Measurements from ENCODE around the gene DISP2.

DISP2 gene

DNA sequence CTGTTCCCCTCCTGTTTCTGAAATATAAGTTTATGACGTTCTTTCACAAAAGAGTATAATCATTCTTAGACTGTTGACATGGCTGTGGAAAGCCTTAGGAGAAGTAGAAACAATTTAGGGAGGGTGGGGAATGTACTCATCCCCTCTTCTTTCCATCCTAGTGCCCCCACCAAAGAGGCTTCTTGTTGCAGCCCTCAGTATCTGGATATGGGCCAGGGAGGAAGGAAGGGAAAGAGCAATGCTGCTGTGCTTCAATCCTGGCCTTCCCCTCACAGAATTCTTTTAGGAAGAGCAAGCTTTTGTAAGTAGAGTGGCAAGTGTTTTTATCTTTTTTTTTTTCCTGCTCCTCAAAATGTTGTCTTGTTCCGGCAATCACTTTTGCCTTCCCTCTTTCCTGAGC, 32.8 kb upstream of the DISP2 start:
- Histone ChIP-seq H3K4me2 (ENCODE audit: low read depth, low read length, poor library complexity, severe bottlenecking) (peak overlapping the region; percentile 52), H3K79me2 (ENCODE audit: insufficient read depth, low read length) (no peaks in the 10 kb centered on the region), H3K9ac (ENCODE audit: low read length) (no peak overlapping the region), H3K9me3 (ENCODE audit: insufficient read depth, low read length) (no peaks in the 10 kb centered on the region), H3F3A (ENCODE audit: insufficient read depth) (no peaks in the 10 kb centered on the region), H2AFZ (ENCODE audit: low read depth, low read length, severe bottlenecking) (no peak overlapping the region), H3K36me3 (ENCODE audit: low read length) (no peaks in the 10 kb centered on the region), H3K4me3 (ENCODE audit: insufficient read depth, low read length, poor library complexity, severe bottlenecking) (no peak overlapping the region), H4K20me1 (ENCODE audit: low read depth, low read length) (no peaks in the 10 kb centered on the region), H3K9me2 (replicated peaks; ENCODE audit: insufficient read depth, low read length) (no peaks in the 10 kb centered on the region), H3K27me3 (ENCODE audit: low read length) (no peaks in the 10 kb centered on the region), H3K27ac (ENCODE audit: low read depth, low read length) (no peak overlapping the region)
- TF ChIP-seq EZH2phosphoT487 (conservative IDR thresholded peaks at IDR 0.05; ENCODE audit: low read length) (no peak), CTCF (IDR thresholded peaks at IDR 0.05; ENCODE audit: insufficient read depth, low read length, poor library complexity, severe bottlenecking) (no peak)

GRCh38 chr15:40325700-40326099, 32.3 kb upstream of the DISP2 start:
- H3K4me2 ChIP-seq (ENCODE audit: low read depth, low read length, poor library complexity, severe bottlenecking), result no peak overlapping the region
- H3K9ac ChIP-seq (ENCODE audit: low read length), result no peak overlapping the region
- H3K9me3 ChIP-seq (ENCODE audit: insufficient read depth, low read length), result no peaks in the 10 kb centered on the region
- no peaks in the 10 kb centered on the region for H3K36me3 ChIP-seq (ENCODE audit: low read length)
- no peak overlapping the region for H2AFZ ChIP-seq (ENCODE audit: low read depth, low read length, severe bottlenecking)
- H3K4me3 ChIP-seq (ENCODE audit: insufficient read depth, low read length, poor library complexity, severe bottlenecking), result no peak overlapping the region
- H4K20me1 ChIP-seq (ENCODE audit: low read depth, low read length), result no peaks in the 10 kb centered on the region
- no peak overlapping the region for H3K27ac ChIP-seq (ENCODE audit: low read depth, low read length)
- H3K79me2 ChIP-seq (ENCODE audit: insufficient read depth, low read length), result no peaks in the 10 kb centered on the region
- no peak for TF ChIP-seq CTCF (IDR thresholded peaks at IDR 0.05; ENCODE audit: insufficient read depth, low read length, poor library complexity, severe bottlenecking)
- H3F3A ChIP-seq (ENCODE audit: insufficient read depth), result no peaks in the 10 kb centered on the region
- H3K27me3 ChIP-seq (ENCODE audit: low read length), result no peaks in the 10 kb centered on the region
- H3K9me2 ChIP-seq (replicated peaks; ENCODE audit: insufficient read depth, low read length), result no peaks in the 10 kb centered on the region

DNA sequence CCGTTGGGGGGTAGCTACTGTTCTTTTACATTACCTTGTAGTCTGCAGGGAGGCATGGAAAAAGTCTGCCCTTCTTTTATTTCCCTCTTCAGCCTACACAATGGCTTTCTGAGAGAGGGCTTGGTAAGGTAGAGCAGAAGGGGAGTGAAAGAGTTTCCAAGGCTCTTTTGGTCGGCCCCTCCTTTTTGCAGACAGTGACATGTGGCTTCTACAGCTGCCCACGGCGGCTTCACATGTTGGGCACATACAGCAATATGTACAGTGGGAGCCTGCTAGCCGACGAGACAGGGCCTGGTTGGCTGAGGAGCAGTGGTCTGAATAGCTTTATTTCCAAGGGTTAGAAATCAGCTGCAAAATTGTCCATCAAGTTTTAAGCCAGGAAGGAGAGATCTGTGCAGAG, 30.6 kb upstream of the DISP2 start:
- Histone ChIP-seq H3K36me3 (ENCODE audit: low read length) (no peaks in the 10 kb centered on the region), H2AFZ (ENCODE audit: low read depth, low read length, severe bottlenecking) (no peak overlapping the region), H3K9me3 (ENCODE audit: insufficient read depth, low read length) (no peaks in the 10 kb centered on the region), H3K27ac (ENCODE audit: low read depth, low read length) (no peak overlapping the region), H3F3A (ENCODE audit: insufficient read depth) (no peaks in the 10 kb centered on the region), H3K9ac (ENCODE audit: low read length) (no peak overlapping the region), H3K9me2 (replicated peaks; ENCODE audit: insufficient read depth, low read length) (no peaks in the 10 kb centered on the region), H3K79me2 (ENCODE audit: insufficient read depth, low read length) (no peaks in the 10 kb centered on the region), H4K20me1 (ENCODE audit: low read depth, low read length) (no peaks in the 10 kb centered on the region), H3K27me3 (ENCODE audit: low read length) (no peaks in the 10 kb centered on the region), H3K4me2 (ENCODE audit: low read depth, low read length, poor library complexity, severe bottlenecking) (no peak overlapping the region), H3K4me3 (ENCODE audit: insufficient read depth, low read length, poor library complexity, severe bottlenecking) (no peak overlapping the region)
- TF ChIP-seq EZH2phosphoT487 (conservative IDR thresholded peaks at IDR 0.05; ENCODE audit: low read length) (no peak), CTCF (IDR thresholded peaks at IDR 0.05; ENCODE audit: insufficient read depth, low read length, poor library complexity, severe bottlenecking) (no peak)

DNA sequence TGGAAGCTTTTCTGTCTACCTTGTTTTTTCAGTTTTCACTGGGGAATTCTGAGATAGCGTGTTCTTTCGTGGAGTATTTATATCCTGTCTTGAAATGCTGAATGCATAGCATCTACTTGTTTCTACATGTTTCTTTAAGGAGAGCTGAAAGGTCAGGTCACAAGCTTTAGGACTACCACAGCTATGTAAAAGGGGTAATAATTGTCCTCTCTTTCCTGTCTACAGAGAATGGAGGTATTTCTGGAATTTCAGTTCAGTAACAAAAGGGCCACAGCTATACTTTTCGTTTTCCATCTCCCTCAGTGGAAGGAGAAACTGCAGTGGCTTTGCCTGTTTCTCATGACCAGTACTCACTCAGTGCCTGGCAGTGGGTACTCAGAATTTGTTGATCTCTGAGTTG, 29.8 kb upstream of the DISP2 start:
- Histone ChIP-seq H3F3A (ENCODE audit: insufficient read depth) (no peaks in the 10 kb centered on the region), H3K4me3 (ENCODE audit: insufficient read depth, low read length, poor library complexity, severe bottlenecking) (no peak overlapping the region), H3K27ac (ENCODE audit: low read depth, low read length) (no peak overlapping the region), H3K9me3 (ENCODE audit: insufficient read depth, low read length) (no peaks in the 10 kb centered on the region), H3K79me2 (ENCODE audit: insufficient read depth, low read length) (no peaks in the 10 kb centered on the region), H3K36me3 (ENCODE audit: low read length) (no peaks in the 10 kb centered on the region), H3K27me3 (ENCODE audit: low read length) (no peaks in the 10 kb centered on the region), H3K4me2 (ENCODE audit: low read depth, low read length, poor library complexity, severe bottlenecking) (no peak overlapping the region), H4K20me1 (ENCODE audit: low read depth, low read length) (no peaks in the 10 kb centered on the region), H3K9me2 (replicated peaks; ENCODE audit: insufficient read depth, low read length) (no peaks in the 10 kb centered on the region), H2AFZ (ENCODE audit: low read depth, low read length, severe bottlenecking) (no peak overlapping the region), H3K9ac (ENCODE audit: low read length) (no peak overlapping the region)
- TF ChIP-seq EZH2phosphoT487 (conservative IDR thresholded peaks at IDR 0.05; ENCODE audit: low read length) (no peak), CTCF (IDR thresholded peaks at IDR 0.05; ENCODE audit: insufficient read depth, low read length, poor library complexity, severe bottlenecking) (no peak)
